GM19240 (cell line): ENCODE data around the gene METTL2A.
"Not testable (repeated sequence)": the region's sequence is repeated elsewhere in the genome, so short reads cannot be mapped to it uniquely, and the experiment has no call there.

Experiments used
- DNase-seq: peaks from one replicate; pipeline ENCODE4 v3.0.0; 2011; ENCODE audit warnings: low spot score; ENCODE audit not compliant: insufficient read length

METTL2A gene

GRCh38 chr17:62471380-62471880 lies 47.7 kb downstream of the METTL2A start:
- not testable (repeated sequence) for DNase-seq

DNA sequence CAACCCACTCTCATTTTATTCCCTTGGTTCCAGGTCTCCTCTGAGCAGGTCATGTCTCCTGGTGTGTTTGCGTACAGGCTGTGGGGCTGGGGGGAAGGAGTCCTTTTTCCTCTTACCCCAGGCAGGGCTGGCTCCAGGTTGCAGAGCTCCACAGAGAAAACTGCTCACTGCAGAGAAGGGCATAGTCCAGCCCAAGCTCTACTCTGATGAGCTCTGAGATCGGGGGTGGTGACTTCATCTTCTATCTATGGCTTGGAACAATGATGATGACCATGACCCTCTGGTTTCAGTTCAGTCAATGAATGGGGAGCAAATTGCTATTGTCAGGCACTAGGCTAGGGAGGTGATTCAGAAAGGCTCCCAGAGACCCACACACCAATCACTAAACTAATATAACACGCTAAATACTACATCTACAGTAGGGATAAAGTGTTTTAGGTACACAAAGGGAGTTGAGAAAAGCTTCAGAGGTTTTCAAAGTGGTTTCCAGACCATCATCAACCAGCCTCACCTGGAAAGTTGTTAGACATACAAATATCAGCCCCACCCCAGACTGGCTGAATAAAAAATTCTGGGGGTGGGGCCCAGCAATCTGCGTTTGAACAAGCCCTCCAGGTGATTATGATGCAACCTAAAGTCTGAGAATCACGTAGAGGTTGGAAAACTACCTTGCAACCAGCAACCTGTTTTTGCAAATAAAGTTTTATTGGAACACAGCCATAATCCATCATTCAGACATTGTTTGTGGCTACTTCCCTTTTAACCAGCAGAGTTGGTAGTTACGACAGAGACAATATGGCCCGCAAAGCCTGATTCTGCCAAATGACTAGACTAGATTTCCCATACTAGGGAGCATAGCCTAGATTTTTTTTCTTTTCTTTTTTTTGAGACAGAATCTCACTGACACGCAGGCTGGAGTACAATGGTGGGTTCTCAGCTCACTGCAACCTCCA lies 49.6 kb downstream of the METTL2A start:
- not testable (repeated sequence) for DNase-seq

DNA sequence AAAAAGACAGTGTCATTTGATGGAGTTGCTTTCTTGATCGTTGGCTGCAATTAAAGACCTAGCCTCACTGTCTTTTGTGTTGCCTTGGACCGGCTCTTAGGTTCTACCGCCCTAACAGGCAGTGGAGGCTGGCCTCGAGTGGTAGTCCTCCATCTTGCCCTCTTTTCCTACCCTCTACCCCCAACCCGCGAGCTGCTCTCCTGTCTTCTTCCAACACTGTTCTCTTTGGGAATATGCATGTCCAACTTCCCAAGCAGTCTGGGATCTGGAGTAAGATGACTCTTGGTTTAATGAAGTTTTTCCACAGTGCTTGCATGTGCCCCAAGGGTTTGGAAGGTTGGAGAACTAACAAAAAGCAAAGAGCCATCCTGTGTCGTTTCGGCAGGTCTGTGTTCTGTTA lies 53.4 kb downstream of the METTL2A start:
- DNase-seq: not testable (repeated sequence)

- peak; percentile 14 for DNase-seq
Measured at GRCh38 chr17:62477718-62478408, 54.2 kb downstream of the METTL2A start.

DNA sequence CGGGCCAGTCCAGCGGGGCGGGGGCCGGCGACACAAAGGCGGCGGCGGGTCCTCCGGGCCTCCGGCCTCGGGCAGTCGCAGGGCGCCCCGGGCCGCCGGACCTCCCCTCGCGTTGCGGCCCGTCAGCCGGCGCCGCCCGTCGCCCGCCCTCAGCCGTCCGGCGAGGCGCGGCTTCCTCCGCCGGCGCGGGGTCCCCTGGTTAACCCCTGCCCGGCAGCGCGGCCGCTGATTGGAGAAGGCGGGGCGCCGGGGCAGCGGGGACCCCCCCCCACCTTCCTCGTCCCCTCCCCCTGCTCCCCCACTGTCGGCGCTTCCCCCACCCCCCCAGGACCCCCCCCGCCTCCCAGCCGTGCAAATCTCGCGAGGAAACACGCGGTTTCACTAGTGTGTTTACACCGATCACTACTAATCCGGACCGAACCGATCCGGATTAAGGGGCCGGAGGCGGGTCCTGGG lies 54.8 kb downstream of the METTL2A start, which contains the start of gene TLK2:
Gene TLK2 (plus strand): TSS at position 402 of the 456 bp plus-strand sequence. CDS start 2,301 bp downstream, outside the sequence.
- DNase-seq: peak; percentile 87

GRCh38 chr17:62478880-62479638 lies 55.4 kb downstream of the METTL2A start:
- peak; percentile 8 for DNase-seq

DNA sequence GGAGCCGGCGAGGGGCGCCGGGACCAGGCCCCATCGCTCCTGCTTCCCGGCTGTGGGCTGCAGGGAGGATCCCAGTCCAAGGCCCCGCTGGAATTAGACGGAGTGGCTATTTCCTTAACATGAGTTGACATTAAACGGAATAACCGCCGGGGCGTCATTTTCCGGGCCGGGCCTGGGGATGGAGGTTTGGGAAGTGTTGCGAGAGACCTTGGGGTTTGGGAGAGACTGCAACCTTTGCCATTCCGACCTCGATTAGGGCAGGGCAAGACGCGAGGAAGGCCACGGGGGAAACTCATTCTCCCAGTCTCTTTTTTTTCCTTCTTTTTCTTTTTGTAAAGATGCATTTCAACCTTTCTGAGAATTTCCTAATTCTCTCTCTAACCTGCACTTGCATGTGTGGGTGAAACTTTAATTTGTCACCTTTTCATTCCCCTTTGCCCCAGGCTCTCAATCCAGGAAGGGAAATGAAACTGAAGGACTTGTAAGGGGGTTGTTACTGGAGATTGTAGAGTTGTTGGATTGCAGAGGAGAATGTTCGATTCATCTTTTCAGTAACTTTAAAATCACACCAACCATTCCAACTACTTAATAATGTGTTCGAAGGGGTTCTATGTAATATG lies 56.1 kb downstream of the METTL2A start:
- DNase-seq: not testable (repeated sequence)

DNA sequence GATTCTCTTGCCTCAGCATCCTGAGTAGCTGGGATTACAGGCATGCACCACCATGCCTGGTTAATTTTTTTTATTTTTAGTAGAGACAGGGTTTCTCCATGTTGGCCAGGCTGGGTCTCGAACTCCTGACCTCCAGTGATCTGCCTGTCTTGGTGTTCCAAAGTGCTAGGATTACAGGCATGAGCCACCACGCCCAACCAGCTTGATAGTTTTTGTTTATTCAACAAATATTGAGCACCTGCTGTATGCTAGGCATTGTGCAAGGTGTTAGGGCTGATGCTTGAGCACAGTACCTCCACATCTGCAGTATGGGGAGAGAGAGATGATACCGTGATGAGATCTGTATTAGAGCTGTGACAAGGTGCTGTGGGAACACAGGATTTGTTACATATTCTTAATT lies 58.9 kb downstream of the METTL2A start:
- not testable (repeated sequence) for DNase-seq

- not testable (repeated sequence) for DNase-seq
Measured at GRCh38 chr17:62490990-62491389, 67.3 kb downstream of the METTL2A start.

DNA sequence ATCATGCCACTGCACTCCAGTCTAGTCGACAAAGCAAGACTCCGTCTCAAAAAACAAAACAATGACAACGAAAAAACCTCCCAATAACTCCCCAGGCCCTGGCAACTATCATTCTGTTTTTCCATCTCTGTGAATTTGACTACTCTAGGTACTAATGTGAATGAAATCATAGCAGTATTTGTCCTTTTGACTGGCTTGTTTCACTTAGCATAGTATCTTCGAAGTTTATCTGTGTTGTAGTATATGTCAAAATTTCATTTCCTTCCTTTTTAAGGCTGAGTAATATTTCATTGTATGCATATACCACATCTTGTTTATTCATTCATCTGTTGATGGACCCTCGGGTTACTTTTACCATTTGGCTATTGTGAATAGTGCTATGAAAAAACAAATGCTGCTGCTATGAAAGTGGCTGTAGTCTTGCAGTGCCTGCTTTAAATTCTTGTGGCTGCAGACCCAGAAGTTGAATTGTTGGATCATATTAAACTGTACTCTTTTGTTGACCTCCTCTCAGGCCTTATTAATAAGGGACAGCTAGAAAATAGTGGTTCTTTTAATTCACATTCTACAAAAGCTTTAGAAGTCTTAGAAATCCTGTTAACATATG lies 69.5 kb downstream of the METTL2A start:
- DNase-seq: not testable (repeated sequence)

DNA sequence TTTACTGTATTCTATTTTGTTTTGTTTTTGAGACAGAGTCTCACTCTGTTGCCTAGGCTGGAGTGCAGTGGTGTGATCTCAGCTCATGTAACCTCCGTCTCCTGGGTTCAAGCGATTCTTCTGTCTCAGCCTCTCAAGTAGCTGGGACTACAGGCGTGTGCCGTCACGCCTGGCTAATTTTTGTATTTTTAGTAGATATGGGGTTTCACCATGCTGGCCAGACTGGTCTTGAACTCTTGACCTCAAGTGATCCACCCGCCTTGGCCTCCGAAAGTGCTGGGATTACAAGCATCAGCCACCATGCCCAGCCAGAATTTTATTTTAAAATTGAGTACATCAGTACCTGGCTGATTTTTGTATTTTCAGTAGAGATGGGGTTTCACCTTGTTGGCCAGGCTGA lies 70.4 kb downstream of the METTL2A start:
- DNase-seq: not testable (repeated sequence)

- not testable (repeated sequence) for DNase-seq
Measured at GRCh38 chr17:62496344-62496743, 72.6 kb downstream of the METTL2A start.

DNA sequence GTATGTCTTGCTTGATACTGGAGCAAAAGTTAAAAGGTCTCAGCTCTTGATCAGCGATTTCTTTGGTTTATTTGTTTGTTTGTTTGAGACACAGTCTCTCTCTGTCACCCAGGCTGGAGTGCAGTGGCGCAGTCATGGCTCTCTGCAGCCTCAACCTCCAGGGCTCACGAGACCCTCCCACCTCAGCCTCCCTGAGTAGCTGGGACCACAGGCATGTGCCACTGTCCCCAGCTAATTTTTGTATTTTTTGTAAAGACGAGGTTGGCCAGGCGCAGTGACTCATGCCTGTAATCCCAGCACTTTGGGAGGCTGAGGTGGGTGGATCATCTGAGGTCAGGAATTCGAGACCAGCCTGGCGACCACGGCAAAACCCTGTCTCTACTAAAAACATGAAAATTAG lies 75.1 kb downstream of the METTL2A start:
- not testable (repeated sequence) for DNase-seq
